ENCODE data around the gene RASL10A.

Gene RASL10A

DNA sequence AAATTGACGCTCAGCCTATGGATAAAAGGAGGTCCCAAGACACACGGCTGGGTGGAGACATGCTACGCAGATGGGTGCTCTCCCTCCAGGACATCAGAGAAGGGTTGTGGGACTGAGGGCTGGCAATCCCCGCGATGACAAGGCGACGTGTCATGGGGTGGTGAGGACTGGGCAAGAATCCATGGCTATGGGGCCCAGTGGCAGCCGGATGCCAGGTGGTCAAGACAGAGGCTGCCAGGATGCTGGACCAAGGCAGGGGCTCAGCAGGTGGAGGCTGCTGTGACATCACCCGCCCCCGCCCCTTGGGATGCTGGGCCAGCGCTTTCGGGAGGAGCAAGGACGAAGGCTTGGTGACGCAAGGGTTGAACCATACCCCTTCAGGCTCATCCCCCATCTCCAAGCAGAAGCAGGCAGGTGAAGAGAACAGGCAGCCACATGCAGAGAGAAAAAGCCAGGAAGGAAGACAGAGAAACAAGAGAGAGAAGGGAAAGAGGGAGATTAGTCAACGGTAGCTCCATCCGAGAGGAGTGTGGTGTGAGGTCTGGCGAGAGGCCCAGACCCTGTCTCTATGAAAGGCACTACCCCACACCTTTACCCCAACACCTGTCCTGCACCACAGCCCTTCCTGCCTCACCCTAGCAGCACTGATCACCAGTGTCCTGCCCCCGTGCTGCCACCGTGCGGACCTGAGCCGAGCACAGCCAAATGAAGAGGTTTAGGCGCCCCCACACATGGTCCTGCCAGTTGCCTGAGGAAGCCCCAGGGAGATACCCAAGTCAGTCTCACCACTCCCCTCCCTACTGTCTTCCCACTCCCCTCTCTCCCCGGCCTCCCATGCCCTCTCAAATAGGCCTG lies 24.1 kb upstream of the RASL10A start:
- no peak for DNase-seq (ENCODE audit: extremely low read depth in 1 of 2, low read depth in 1 of 2)

DNA sequence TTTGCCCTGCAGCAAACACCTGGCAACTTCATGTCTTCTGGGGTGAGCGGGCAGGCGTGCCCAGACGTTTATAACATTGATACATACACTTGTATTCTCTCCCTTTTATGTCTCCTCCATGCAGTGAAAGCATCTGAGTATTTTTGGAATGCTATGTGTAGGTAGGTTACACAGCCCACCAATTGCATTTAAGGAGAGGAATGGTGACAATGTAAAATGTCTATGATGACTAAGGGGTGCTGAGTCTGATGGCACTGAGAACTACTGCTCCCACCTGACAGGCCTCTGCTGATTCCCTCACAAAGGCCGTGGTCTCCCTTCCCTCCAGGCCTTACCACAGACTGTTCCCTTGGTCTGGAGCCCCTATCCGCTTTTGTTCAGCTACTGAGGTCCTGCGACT lies 22.9 kb upstream of the RASL10A start:
- DNase-seq (ENCODE audit: extremely low read depth in 1 of 2, low read depth in 1 of 2) = no peak

DNA sequence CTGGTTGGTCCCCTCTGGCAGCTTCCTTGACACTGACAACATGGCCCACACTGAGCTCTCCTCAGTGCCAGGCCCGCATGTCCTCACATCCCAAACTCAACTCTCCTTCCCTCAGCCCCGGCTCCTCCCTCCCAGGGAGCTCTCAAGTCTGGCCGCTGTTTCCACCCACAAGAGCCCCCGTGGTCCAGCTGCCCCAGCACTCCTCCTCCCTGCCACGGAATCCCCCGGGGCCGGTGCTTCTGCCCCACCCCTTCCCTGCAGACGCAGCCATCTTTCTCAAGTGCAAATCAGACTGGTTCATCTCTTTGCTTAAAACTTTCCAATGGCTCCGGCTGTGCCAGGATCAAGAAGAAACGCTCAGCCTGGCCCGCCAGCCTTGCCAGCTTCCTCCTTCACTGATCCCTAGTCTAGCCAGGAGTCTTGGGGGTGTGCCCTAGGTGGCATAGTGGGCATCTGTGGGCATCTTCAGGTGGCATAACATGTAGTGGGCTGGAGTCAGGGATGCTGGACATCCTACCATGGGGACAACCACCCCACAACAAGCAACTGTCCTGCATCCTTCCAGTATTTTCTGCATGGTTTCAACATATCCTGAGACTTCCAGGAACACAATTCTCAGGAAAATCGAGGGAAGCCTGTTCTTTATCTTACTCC lies 22.3 kb upstream of the RASL10A start:
- no peak for DNase-seq (ENCODE audit: extremely low read depth in 1 of 2, low read depth in 1 of 2)

DNA sequence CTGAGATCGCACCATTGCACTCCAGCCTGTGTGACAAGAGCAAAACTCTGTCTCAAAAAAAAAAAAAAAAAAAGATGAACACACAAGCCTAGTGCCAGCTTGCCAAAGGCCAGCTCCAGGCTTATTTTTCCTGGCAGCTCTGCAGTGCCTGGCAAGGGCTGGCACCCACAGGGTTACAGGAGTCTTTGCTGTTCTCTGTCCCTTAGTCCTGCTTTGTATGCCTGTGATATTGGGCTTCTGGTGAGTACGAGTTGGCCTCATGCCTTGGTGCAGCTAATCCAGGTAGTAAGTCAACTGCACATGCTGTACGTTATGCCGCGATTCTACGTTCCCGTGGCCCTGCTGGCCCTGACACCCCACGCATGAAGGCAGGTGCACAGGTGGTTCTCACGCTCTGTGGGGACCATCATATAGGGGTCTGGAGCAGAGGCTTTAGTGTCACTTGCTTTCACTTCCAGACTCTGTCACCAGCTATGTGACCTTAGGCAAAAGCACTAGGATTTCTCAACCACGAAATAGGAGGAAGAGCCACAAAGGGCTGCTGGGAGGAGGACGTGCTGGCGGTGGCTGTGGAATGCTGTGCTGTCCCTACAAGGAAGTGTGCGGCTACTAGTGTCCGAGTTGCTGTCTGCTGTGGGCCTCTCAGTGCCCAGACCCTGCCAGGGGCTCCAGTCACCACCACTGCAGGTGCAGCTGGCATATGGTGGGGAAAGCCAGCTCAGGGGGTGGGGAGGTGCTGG lies 21.4 kb upstream of the RASL10A start:
- no peak for DNase-seq (ENCODE audit: extremely low read depth in 1 of 2, low read depth in 1 of 2)

DNA sequence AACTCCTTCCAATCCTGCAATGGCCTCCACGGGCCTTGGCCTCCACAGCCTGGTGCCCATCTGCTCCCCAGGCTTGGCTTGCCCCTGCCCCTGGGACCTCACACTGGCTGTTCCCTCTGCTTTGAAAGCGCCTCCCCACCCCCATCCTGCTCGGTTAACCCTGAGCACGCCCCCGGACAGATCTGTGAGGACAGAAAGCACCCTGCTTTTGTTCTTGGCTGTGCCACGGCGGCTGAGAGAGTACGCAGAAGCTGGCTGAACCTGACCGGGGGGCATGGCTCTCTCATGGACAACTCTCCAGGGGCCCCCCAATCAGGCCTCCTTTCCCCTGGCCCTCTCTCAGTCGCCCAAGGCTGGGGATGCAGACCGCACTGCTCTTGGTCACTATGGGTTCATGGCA lies 20.2 kb upstream of the RASL10A start:
- DNase-seq (ENCODE audit: extremely low read depth in 1 of 2, low read depth in 1 of 2) = no peak

DNA sequence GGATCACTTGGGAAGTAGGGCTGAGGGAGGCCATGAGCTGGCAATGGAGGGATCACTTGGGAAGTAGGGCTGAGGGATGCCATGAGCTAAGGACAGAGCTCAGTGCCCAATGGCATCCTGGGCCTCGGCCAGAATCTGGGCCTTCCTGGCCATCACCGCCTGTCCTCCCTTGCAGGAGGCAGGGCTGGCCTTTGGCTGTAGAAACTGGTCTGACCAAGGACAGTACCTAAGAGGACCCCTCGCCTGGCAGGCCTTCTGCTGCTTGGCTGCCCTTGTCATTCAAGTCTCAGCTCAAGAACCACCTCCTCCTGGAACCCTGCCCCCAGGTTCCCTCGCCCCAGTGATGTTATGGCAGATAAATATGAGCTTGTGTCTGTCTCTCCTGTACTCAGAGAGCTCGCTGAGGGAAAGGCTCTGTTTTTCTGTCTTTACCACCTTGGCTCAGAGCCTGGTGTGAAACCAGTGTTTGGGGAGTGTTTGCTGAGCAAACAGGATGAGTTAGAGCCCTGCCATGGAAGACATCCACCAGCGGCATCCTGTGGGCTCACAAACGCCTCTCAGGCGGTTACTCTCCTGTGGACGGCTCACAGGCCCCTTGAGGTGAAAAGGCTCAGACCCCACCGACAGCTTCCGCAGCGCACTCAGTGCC lies 19.3 kb upstream of the RASL10A start:
- DNase-seq (ENCODE audit: extremely low read depth in 1 of 2, low read depth in 1 of 2) = no peak

DNA sequence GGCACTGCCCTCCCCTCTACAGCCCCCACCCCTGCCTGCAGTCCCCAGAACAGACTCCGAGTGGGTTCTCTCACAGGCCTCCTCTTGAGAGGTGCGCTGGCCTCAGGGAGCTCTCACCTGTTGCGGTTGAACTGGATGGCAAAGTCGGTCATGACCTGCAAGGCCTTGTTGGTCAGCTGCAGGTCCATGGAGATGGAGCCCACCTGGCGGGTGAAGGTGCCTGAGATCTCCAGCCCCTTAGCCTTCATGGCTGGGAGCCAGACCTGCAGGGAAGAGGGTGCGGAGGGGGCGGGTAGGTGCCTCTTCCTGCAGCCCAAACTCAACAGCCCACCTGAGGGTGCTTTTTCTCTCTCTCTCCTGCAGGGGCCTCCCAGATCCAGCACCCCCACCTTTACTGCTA lies 18.7 kb upstream of the RASL10A start:
- no peak for DNase-seq (ENCODE audit: extremely low read depth in 1 of 2, low read depth in 1 of 2)

DNA sequence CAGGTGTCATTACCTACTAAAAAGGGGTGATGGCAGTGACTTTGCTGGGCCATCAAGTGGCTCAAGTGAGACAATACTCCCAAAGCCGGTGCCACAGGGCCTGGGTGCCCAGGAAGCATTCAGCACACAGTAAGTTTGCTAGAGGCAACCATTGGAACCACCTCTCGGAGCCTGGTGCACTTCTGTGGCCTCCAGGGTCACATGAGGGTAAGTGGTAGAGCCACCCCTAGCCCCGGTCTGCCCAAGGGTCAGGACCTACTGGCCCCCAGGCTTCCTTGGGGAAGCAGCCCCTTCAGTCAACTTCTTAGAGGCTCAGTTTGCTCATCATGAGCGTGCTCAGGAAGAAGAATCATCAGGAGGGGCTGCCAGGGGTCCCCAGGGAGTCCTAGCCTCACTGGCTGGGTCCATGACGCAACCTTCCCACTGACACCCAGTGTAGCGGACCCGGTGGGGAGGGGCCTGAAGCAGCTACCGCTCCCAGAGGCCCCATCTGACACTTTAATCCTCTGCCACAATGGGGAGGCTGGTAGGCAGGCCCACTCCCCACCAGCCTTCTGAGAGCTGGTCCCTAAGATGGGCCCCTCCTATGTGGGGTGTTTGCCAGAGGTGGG lies 17.5 kb upstream of the RASL10A start:
- no peak for DNase-seq (ENCODE audit: extremely low read depth in 1 of 2, low read depth in 1 of 2)

DNA sequence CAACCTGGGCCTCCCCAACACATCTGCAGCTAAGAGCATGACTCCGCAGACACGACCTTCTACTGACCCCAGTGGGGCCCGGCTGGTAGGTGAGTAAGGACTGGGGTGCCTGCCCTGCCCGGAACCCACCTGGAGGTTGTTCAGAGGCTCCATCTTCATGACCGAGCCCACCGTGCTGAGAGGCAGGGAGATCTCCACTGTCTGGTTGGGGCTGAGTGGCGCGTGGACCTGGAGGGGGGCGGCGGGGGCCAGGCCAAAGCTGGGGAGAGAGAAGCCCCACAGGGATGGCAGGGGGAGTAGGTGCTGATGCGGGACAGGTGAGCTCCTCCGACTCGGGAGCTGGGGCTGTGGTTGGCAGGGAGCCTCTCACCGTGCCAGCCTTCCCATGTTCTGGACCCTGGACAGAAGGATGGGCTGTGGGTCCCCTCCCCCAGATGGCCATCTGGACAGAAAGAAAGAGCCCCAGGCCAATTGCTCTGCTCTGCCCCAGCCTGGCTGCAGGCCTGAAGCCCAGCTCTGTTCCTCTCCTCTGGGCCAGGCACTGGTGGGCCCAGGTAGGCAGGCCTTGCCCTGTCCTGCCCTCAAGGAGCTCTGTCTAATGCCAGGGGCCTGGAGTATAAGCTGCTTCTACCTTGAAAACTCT lies 16.3 kb upstream of the RASL10A start:
- DNase-seq (ENCODE audit: extremely low read depth in 1 of 2, low read depth in 1 of 2) = no peak

DNA sequence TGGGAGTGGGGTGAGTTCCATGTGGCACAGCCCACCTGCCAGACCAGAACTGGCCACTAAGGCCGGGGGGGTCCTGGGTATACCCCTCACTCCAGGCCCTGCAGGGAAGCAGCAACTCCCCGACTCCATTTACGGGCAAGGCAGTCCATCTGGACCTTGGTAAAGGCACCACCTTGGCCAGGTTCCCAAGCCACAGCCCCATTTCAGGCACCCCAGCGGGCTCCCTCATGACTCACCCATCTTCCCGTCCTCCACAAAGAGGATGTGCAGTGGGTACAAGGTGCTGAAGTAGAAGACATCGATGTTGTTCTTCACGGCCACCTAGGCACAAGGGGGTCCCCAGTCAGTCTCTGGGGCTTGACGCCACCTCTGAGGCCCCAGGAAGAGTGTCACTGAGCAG lies 15.7 kb upstream of the RASL10A start:
- DNase-seq (ENCODE audit: extremely low read depth in 1 of 2, low read depth in 1 of 2) = no peak

DNA sequence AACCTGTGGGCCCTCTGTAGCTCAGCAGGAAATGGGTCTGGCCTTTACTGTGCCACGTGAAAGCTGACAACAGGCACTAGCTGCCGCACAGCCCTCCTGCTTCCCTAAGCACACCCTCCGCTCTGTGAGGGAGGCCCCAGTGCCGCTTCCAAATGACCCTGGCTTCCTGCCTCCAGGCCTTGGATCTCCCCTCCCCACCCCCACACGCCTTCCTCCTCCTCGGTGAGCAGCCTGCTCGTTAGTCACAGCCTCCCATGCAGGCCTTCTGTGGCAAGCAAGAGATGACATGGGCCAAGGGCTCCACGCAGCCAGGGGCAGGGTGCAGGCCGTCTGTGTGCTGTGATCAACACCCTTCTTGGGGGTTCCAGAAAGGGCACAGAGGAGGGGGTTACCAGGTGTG lies 15.3 kb upstream of the RASL10A start:
- DNase-seq (ENCODE audit: extremely low read depth in 1 of 2, low read depth in 1 of 2) = no peak

DNA sequence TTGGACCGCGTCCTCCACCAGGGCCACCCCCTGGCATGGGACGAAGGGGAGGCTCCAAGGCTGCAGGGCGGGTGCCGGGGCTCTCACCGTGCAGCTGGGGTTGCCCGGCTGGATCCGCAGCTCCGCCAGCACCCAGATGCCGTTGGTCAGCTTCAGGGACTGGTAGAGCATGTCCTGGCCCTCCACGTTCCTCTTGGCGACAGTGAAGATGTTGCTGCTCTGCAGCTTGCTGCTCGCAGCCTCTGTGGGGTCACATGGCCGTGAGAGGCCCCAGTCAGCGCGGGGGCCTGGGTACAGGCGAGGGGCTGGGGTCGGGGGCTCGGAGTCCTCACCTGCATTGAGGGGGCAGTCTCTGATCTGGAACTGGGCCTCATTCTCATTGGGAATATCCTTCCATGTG lies 14.8 kb upstream of the RASL10A start:
- DNase-seq (ENCODE audit: extremely low read depth in 1 of 2, low read depth in 1 of 2) = no peak

DNA sequence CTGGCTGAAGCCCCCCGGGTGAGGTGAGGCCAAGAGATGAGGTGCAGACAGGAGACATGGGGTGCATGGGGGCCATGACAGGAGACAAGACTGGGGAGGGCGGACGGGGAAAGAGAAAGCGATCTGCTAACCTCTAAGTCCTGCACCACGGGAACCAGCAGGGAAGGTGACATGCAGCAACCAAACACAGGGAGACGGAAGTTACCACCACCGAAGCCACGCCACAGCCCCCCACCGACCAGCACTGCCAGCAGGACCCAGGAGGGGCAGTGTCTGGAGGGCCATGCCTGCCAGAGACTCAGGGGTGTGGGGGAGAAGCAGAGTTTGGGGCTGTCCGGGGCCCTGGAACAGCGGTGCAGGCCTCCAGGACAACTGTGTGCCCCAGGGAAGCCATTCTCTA lies 14.1 kb upstream of the RASL10A start:
- DNase-seq (ENCODE audit: extremely low read depth in 1 of 2, low read depth in 1 of 2) = no peak

DNA sequence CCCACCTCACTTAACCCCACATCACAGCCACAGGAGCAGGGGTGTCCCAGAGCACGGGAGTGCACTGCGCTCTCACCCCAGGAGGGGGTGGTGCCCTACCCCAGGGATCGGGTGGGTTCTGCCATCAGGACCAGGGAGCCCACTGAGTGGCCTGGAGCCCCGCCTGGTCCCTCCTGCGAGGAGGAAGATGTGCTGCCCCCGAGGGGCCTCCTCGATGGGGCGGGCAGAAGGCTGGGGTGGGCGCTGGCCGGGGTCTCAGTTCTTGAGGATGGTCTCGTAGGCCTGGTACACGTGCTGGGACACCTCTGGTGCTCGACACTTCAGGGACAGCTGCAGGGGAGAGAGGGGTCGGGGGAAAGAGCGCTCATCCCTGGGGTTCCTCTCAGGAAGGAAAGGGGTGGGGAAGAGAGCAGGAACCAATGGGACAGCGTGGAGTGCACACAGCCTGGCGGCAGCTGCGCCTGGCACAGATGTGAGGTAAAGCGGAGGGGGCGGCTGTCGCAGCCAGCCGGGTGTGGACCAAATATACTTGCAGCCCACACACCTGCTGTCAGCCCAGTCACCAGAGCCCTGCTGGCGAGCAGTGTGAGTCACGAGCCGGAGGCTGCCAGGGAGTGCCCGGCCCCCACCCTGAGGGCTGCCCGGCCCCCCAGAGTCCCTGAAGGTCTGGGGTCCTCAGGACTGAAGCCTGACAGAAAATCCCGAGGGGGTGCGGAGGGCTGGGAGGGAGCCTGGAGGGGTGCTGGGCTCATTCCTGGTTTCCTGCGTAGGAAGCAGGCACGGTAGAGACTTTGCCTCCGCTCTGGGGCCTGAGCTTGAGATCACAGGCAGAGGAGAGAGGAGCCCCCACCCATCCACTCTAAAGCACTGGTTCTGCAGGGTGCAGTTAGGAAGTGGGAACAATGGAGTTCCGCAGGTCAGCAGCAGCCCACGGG lies 13.3 kb upstream of the RASL10A start:
- no peak for DNase-seq (ENCODE audit: extremely low read depth in 1 of 2, low read depth in 1 of 2)

DNA sequence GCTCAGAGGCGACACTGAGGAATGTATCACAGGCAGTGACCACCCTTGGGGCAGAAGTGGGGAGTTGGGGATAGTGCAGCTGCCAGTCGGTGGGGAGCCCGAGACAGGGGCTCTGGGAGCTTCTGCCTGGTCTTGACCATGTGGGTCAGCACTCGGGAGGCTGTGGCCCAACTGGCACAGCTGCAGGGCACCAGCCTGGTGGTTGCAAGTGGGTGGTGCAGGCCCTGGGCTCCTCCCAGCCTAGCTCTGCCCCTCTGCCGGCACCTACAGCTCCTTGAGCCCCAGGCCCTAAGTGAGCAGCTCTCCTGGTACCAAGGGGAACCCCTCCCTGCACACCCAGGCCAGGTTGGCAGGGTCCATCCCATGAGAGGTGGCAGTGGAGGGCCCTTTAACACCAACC lies 12.6 kb upstream of the RASL10A start:
- no peak for DNase-seq (ENCODE audit: extremely low read depth in 1 of 2, low read depth in 1 of 2)

DNA sequence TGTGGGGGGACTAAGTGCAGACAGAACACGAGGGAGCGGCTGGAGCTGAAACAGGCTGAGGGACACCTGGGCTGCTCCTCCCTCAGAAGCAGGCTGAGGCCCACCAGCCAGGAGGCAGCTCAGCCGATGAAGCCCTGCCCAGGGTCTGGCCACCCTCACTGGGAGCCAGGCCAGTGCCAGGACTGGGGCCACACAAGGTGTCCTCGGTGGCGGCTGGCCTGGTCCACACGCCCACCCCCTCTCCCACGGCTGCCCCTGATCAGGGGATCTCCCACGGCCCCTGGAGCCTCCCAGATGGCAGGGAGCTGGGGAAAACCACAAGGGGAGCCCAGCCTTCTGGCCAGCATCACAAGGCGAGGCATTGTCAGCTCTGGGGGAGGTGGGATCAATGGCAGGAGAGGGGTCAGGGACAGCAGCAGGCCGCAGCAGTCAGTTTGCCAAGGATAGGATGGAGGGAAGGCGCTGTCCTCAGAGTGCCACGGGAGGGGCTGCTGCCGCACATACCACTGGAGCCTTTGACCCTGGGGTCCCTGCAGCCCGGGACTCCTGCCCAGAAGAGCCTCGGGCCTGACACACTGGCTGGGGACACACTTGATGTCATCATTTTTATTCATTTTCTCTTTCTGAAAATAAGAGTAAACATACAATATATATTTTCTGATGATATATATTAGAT lies 11.7 kb upstream of the RASL10A start:
- no peak for DNase-seq (ENCODE audit: extremely low read depth in 1 of 2, low read depth in 1 of 2)

DNA sequence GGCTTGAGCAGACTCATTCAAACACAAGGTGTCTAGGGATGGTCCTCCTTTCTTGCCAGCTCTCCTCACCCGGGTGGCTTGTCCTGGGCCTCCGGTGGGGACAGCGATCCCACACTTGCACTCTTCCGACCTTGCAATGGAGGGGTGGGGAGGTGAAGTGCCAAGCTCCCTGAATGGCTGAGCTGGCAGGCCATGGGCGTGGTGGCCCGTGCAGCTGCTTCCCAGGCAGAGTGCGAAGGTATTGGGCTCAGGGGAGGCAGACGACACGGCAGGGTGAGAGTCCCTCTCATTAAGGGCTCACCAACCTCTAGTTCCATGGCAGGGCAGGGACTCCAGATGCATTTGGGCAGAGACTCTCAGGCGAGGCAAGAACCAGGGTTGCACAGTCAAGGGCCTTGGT lies 11.0 kb upstream of the RASL10A start:
- DNase-seq (ENCODE audit: extremely low read depth in 1 of 2, low read depth in 1 of 2) = no peak

DNA sequence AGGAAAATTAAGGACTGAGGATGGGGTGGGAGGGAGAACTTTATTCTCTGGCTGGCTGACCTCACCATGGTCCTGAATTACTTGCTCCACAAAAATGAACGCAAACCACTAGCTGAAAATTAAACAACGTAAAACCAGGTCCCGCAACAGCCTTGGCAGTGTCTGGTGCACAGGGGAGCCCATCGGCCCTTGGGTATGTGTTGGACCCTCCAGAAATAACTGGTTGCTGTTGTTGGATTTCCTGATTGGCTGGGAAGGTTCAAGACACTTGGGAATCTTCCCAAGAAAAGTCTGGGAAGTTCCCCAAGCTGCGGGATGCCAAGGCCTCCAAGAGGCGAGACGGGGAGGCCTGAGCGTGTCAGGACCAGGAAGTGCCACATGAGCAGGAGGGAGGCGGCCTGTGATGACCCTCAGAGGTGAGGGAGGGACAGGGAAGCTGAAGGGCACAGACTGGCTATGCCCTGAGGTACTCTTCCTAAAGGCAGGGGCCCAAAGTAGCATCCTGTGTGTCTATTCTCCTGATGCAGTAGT lies 10.4 kb upstream of the RASL10A start:
- no peak for DNase-seq (ENCODE audit: extremely low read depth in 1 of 2, low read depth in 1 of 2)

DNA sequence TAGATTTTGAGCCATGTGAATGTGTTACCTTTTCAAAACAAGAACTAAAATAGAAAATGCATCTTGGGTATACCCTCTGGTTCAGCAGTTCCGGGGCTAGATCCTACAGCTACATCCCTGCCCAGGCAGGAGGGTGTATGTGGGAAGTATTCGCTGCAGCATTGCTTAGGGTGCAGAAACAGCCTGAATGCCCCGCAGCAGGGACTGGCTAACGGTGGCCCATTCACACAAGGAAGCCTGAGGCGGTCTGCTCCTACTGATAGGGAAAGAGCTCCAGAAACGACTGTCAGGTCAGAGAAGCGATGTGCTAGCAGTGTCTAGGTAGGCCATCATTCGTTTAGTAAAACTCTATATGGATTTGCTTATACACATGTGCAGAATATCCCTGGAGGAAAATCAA lies 9.9 kb upstream of the RASL10A start:
- DNase-seq (ENCODE audit: extremely low read depth in 1 of 2, low read depth in 1 of 2) = no peak
